Smooth muscle cell (in vitro differentiated cells): Measurements from ENCODE around the gene FBXO4. TPM values are rescaled to one million over a fixed set of nuclear protein-coding genes. Genes with fewer than 3 reads are reported as not detected.

Experiments
- DNase-seq: peaks from one replicate; lab custom pipeline; 2025; ENCODE audit not compliant: unreplicated experiment; lab: John Stamatoyannopoulos, UW
- H2AFZ ChIP-seq: fragments of 200-600 bp; sonication (generic); 2 replicates; pipeline ENCODE4 v1.6.0; 2016; ENCODE audit warnings: antibody characterized with exemption, low read depth, mild to moderate bottlenecking
- H3F3A ChIP-seq: fragments of 200-600 bp; sonication (generic); 2 replicates; pipeline ENCODE4 v1.6.0; 2017; ENCODE audit warnings: antibody characterized with exemption, low read depth
- H3K27ac ChIP-seq: fragments of 200-600 bp; sonication (generic); 2 replicates; pipeline ENCODE4 v1.5.1; 2016; ENCODE audit warnings: low read depth, mild to moderate bottlenecking
- H3K27me3 ChIP-seq: fragments of 200-600 bp; sonication (generic); 2 replicates; pipeline ENCODE4 v1.6.1; 2016; ENCODE audit warnings: low read depth, mild to moderate bottlenecking
- H3K36me3 ChIP-seq: fragments of 200-600 bp; sonication (generic); 2 replicates; pipeline ENCODE4 v1.5.1; 2016; ENCODE audit warnings: low read depth
- H3K4me1 ChIP-seq: fragments of 200-600 bp; sonication (generic); 2 replicates; pipeline ENCODE4 v1.5.1; 2016; ENCODE audit warnings: low read depth
- H3K4me2 ChIP-seq: fragments of 200-600 bp; sonication (generic); 2 replicates; pipeline ENCODE4 v1.6.0; 2016; ENCODE audit warnings: mild to moderate bottlenecking
- H3K4me3 ChIP-seq: fragments of 200-600 bp; sonication (generic); 2 replicates; pipeline ENCODE4 v1.5.1; 2016; ENCODE audit warnings: mild to moderate bottlenecking
- H3K79me2 ChIP-seq: fragments of 200-600 bp; sonication (generic); 2 replicates; pipeline ENCODE4 v1.6.0; 2016; ENCODE audit warnings: low read depth, mild to moderate bottlenecking
- H3K9ac ChIP-seq: fragments of 200-600 bp; sonication (generic); 2 replicates; pipeline ENCODE4 v1.6.0; 2016; ENCODE audit warnings: low read depth
- H3K9me3 ChIP-seq: fragments of 200-600 bp; sonication (generic); replicated peaks from 2 replicates; pipeline ENCODE4 v1.5.1; 2016; ENCODE audit warnings: low read depth
- H4K20me1 ChIP-seq: fragments of 200-600 bp; sonication (generic); 2 replicates; pipeline ENCODE4 v1.6.0; 2016; ENCODE audit warnings: low read depth
- CTCF ChIP-seq: fragments of 200-600 bp; sonication (generic); IDR thresholded peaks from 2 replicates; pipeline ENCODE4 v1.5.1; 2017; ENCODE audit warnings: borderline replicate concordance, mild to moderate bottlenecking, antibody characterized with exemption; ENCODE audit not compliant: insufficient read depth, poor library complexity, severe bottlenecking
- WGBS: methylation state at CpG from one replicate; pipeline ENCODE4 v1.1.7; 2016; ENCODE audit warnings: low lambda C conversion rate; 5-methylcytosine and 5-hydroxymethylcytosine counted together
- polyA plus RNA-seq: library from polyadenylated mRNA; unstranded; fragments of >200 nt; fragmentation: Nextera tagmentation; extraction: Ambion mirVana; gene quantifications from 2 replicates; pipeline ENCODE4 v1.2.1, GENCODE V29; 2016
- total RNA-seq: library from RNA; depleted of rRNA; stranded (reverse); fragments of >200 nt; gene quantifications from 2 replicates; pipeline ENCODE4 v1.2.3, GENCODE V29; 2014

FBXO4 gene
- total and polyA plus RNA-seq, 2 experiments from 2014 or later, result 10.3 to 22.9 TPM

DNA sequence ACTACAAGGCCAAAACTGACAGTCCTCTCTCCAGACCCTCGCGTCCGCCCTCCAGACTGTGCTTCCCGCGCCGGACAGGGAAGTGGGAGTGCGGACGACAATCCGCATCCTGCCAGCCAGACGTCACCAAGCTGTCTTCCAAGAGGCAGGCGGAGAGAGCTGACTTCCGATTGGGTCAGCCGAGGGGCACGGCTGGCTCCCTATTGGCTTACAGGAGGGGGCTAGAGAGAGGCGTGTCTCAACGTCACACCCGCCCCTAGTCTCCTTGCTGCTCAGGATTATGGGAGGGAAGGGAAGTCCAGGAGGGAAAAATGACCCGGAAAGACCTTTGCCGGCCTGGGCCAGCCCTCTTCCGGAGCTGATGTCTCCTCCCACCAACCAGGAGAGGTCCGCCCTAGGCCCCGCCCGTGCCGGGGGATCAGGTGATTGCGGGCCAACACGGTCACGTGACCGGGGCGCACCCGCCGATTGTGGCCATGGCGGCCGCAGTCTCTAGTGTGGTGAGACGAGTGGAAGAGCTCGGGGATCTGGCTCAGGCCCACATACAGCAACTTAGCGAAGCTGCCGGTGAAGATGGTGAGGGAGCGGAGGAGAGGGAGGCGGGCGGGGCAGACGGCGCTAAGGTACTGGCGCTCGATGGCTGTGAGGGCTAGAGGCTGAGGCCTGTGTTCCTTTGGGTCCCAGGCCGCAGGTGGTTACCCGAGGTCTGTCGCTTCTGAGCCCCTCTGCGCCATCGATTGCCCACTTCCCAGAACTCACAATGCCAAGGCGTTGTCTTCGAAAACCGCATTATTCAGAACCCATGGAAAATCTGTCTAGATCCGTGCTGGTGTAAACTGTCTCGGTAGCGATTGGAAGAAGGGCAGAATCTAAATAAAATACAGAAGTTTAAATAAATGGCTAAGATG lies 20.9 kb upstream of the FBXO4 start, which contains the start of gene RIMOC1:
TSS of gene RIMOC1 (plus strand) at position 453 of the 908 bp plus-strand sequence. CDS start at position 477, 24 bp downstream.
- Histone ChIP-seq H3K4me3 (peak within 1 kb of the TSS; percentile 71), H3K4me1 (peaks cover 12% of the 10 kb centered on the region), H3F3A (peaks cover 6% of the 10 kb centered on the region), H3K27ac (peak within 1 kb of the TSS; percentile 78), H3K27me3 (no peaks in the 10 kb centered on the region), H4K20me1 (no peaks in the 10 kb centered on the region), H3K79me2 (peaks cover 28% of the 10 kb centered on the region), H3K36me3 (no peaks in the 10 kb centered on the region), H3K9me3 (no peaks in the 10 kb centered on the region), H3K9ac (peak within 1 kb of the TSS; percentile 92), H3K4me2 (peak within 1 kb of the TSS; percentile 87), H2AFZ (peak within 1 kb of the TSS; percentile 78)
- 2% methylated on average over 55 of the region's 55 CpGs for WGBS
- peak; percentile 91 for DNase-seq
- TF ChIP-seq CTCF, result no peak

- Histone ChIP-seq H3K27ac (peak overlapping the region; percentile 81), H3K4me2 (peak overlapping the region; percentile 87)
- WGBS, result 98% methylated on average over 2 of the region's 2 CpGs
These were observed 18.9 kb upstream of the FBXO4 start for GRCh38 chr5:41906151-41906550.

GRCh38 chr5:41908374-41909079 lies 16.6 kb upstream of the FBXO4 start:
- peak overlapping the region; percentile 81 for H3K27ac ChIP-seq
- H3K9me3 ChIP-seq, result no peaks in the 10 kb centered on the region
- peaks cover 12% of the 10 kb centered on the region for H3K36me3 ChIP-seq
- TF ChIP-seq CTCF, result no peak
- H3K4me2 ChIP-seq, result peak overlapping the region; percentile 22
- H3K27me3 ChIP-seq, result no peaks in the 10 kb centered on the region
- H3K4me3 ChIP-seq, result no peak overlapping the region
- peaks cover 6% of the 10 kb centered on the region for H3F3A ChIP-seq
- H3K4me1 ChIP-seq, result peaks cover 10% of the 10 kb centered on the region
- H3K79me2 ChIP-seq, result peaks cover 32% of the 10 kb centered on the region
- no peak overlapping the region for H2AFZ ChIP-seq
- 80% methylated on average over 4 of the region's 4 CpGs for WGBS
- peak overlapping the region; percentile 13 for H3K9ac ChIP-seq
- DNase-seq, result no peak
- H4K20me1 ChIP-seq, result no peaks in the 10 kb centered on the region

More at GRCh38 chr5:41906151-41906550, 18.9 kb upstream of the FBXO4 start:
- Histone ChIP-seq H3F3A (peaks cover 6% of the 10 kb centered on the region), H2AFZ (no peak overlapping the region), H3K9ac (no peak overlapping the region), H3K36me3 (no peaks in the 10 kb centered on the region), H3K27me3 (no peaks in the 10 kb centered on the region), H4K20me1 (no peaks in the 10 kb centered on the region), H3K4me3 (no peak overlapping the region), H3K9me3 (no peaks in the 10 kb centered on the region), H3K4me1 (peaks cover 12% of the 10 kb centered on the region), H3K79me2 (peaks cover 32% of the 10 kb centered on the region)
- no peak for DNase-seq
- TF ChIP-seq CTCF, result no peak
